ENCODE results near the gene OR10A4.
"Not testable (repeated sequence)": the region's sequence is repeated elsewhere in the genome, so short reads cannot be mapped to it uniquely, and the experiment has no call there.

Gene OR10A4

GRCh38 chr11:6876325-6876724, at the start of gene OR10A4:
TSS of gene OR10A4 (plus strand) at chr11:6876625. CDS start at chr11:6876648, 23 bp downstream.
- DNase-seq = no peak

GRCh38 chr11:6828103-6828502, 48.3 kb upstream of the OR10A4 start:
- no peak for DNase-seq

GRCh38 chr11:6833356-6833755, 43.1 kb upstream of the OR10A4 start:
- DNase-seq = no peak

- DNase-seq = no peak
These were observed 42.4 kb upstream of the OR10A4 start for GRCh38 chr11:6834021-6834420.

GRCh38 chr11:6841694-6842093, 34.7 kb upstream of the OR10A4 start:
- DNase-seq = no peak

- DNase-seq = no peak
These were observed 32.8 kb upstream of the OR10A4 start for GRCh38 chr11:6843670-6844069.

- DNase-seq = no peak
These were observed 32.1 kb upstream of the OR10A4 start for GRCh38 chr11:6844356-6844755.

- DNase-seq = no peak
These were observed 31.0 kb upstream of the OR10A4 start, which contains the start of gene OR10A5 for GRCh38 chr11:6845383-6845782. TSS of gene OR10A5 (plus strand) at chr11:6845683. CDS start at chr11:6845683, 0 bp downstream.

GRCh38 chr11:6850526-6850925, 25.9 kb upstream of the OR10A4 start:
- DNase-seq = no peak

GRCh38 chr11:6854801-6855200, 21.6 kb upstream of the OR10A4 start:
- not testable (repeated sequence) for DNase-seq

- no peak for DNase-seq
These were observed 20.4 kb upstream of the OR10A4 start for GRCh38 chr11:6855971-6856541.

GRCh38 chr11:6856871-6857270, 19.6 kb upstream of the OR10A4 start:
- DNase-seq = no peak

GRCh38 chr11:6862961-6863360, 13.5 kb upstream of the OR10A4 start, which contains the start of gene OR10A2:
TSS of gene OR10A2 (plus strand) at chr11:6863057. CDS start at chr11:6869755, 6,698 bp downstream.
- no peak for DNase-seq

GRCh38 chr11:6864438-6864837, 12.0 kb upstream of the OR10A4 start:
- no peak for DNase-seq

- no peak for DNase-seq
These were observed 5.1 kb upstream of the OR10A4 start for GRCh38 chr11:6871278-6871677.

GRCh38 chr11:6875761-6876160, 664 bp upstream of the OR10A4 start:
- DNase-seq = no peak

- DNase-seq = no peak
These were observed 489 bp downstream of the OR10A4 start for GRCh38 chr11:6876914-6877313.

- no peak for DNase-seq
These were observed 6.3 kb downstream of the OR10A4 start for GRCh38 chr11:6882751-6883150.

- DNase-seq = not testable (repeated sequence)
These were observed 11.3 kb downstream of the OR10A4 start for GRCh38 chr11:6887711-6888110.

- DNase-seq = no peak
These were observed 12.4 kb downstream of the OR10A4 start for GRCh38 chr11:6888830-6889229.

GRCh38 chr11:6889835-6890234, 13.4 kb downstream of the OR10A4 start:
- DNase-seq = no peak

- no peak for DNase-seq
These were observed 16.0 kb downstream of the OR10A4 start, which contains the start of gene OR2D2 for GRCh38 chr11:6892400-6892799. TSS of gene OR2D2 (minus strand) at chr11:6892500. CDS start at chr11:6892500, 0 bp downstream.

GRCh38 chr11:6894097-6894496, 17.7 kb downstream of the OR10A4 start:
- no peak for DNase-seq

GRCh38 chr11:6895010-6895409, 18.6 kb downstream of the OR10A4 start:
- no peak for DNase-seq

GRCh38 chr11:6898911-6899310, 22.5 kb downstream of the OR10A4 start:
- DNase-seq = no peak
